Ishikawa (cell line): ENCODE data around the gene RAC2.

Experiments
- CREB1 ChIP-seq: IDR thresholded peaks from 2 replicates; pipeline ENCODE4 v1.6.1; 2012; ENCODE audit warnings: low read depth
- EGR1 ChIP-seq: IDR thresholded peaks from 2 replicates; pipeline ENCODE4 v1.6.1; 2012
- EP300 ChIP-seq: IDR thresholded peaks from 2 replicates; pipeline ENCODE4 v1.6.1; 2012; ENCODE audit warnings: borderline replicate concordance
- FOXM1 ChIP-seq: IDR thresholded peaks from 2 replicates; pipeline ENCODE4 v1.6.1; 2012; ENCODE audit warnings: low read depth, borderline replicate concordance
- RAD21 ChIP-seq: IDR thresholded peaks from 2 replicates; pipeline ENCODE4 v1.6.1; 2012; ENCODE audit warnings: low read depth
- TAF1 ChIP-seq: IDR thresholded peaks from 2 replicates; pipeline ENCODE4 v1.6.1; 2012; ENCODE audit warnings: low read depth, mild to moderate bottlenecking
- TEAD4 ChIP-seq: IDR thresholded peaks from 2 replicates; pipeline ENCODE4 v1.6.1; 2012
- YY1 ChIP-seq: IDR thresholded peaks from 2 replicates; pipeline ENCODE4 v1.6.1; 2012; ENCODE audit warnings: low read depth
- ZBTB7A ChIP-seq: IDR thresholded peaks from 2 replicates; pipeline ENCODE4 v1.6.1; 2012; ENCODE audit warnings: low read depth
- TF ChIP-seq, protein P1 (sequence below): IDR thresholded peaks from 2 replicates; pipeline ENCODE4 v1.6.1; 2012
- TF ChIP-seq, protein P2 (sequence below): IDR thresholded peaks from 2 replicates; pipeline ENCODE4 v1.6.1; 2012; ENCODE audit warnings: low read depth, mild to moderate bottlenecking

DNA sequence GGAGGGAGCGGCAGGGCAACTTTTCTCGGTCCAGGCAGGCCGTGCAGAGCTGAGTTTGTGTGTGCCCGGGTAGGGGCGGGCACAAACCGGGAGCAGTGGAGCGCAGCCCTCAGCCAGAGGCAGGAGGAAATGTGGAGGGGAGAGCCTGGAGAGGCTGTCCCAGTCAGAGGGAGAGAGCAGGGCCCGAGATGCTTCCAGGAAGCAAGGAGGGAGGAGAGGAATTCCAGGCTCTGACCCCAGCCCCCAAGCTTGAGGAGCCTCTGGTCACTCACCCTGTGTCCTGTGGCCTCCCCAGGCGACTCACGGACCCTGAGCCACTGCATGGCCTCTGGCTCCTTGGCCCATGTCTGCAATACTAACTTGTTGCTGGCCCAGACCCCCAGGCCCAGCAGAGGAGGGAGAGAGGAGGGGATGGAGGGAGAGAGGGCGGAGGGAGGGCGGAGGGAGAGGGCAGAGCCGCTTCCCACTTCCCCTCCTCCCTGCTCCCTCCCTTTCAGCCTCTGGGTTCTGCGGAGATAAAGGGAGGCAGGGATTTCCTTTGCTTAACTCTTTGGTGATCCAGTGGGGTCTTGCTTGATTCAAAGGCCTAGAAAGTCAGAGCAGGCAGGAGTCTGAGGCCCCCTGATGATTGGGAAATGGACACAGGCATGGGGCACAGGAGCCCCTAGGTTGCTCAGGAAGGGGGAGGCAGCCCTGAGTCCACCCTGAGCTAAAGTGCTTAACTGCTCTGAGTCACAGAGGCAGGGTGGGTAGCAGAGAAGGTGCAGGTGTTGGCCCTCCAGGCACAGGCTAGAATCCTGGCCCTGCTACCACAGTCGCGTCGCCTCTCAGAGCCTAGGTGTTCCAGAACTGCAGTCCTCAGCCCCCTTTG is 55.9 kb downstream of the RAC2 start, which contains the start of gene C1QTNF6:
- TF ChIP-seq TAF1 (peak; percentile 36; the same call in 1 of the 2 replicates), TEAD4 (0 out of 2 replicates have a peak, but pooled peaks have one; percentile 15), CREB1 (no peak), EGR1 (no peak), YY1 (no peak), RAD21 (0 out of 2 replicates have a peak, but pooled peaks have one; percentile 3), ZBTB7A (peak; percentile 75; the same call in 1 of the 2 replicates), EP300 (no peak), FOXM1 (no peak)
- TF ChIP-seq, protein P1, sequence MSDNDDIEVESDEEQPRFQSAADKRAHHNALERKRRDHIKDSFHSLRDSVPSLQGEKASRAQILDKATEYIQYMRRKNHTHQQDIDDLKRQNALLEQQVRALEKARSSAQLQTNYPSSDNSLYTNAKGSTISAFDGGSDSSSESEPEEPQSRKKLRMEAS: no peak
- TF ChIP-seq, protein P2, sequence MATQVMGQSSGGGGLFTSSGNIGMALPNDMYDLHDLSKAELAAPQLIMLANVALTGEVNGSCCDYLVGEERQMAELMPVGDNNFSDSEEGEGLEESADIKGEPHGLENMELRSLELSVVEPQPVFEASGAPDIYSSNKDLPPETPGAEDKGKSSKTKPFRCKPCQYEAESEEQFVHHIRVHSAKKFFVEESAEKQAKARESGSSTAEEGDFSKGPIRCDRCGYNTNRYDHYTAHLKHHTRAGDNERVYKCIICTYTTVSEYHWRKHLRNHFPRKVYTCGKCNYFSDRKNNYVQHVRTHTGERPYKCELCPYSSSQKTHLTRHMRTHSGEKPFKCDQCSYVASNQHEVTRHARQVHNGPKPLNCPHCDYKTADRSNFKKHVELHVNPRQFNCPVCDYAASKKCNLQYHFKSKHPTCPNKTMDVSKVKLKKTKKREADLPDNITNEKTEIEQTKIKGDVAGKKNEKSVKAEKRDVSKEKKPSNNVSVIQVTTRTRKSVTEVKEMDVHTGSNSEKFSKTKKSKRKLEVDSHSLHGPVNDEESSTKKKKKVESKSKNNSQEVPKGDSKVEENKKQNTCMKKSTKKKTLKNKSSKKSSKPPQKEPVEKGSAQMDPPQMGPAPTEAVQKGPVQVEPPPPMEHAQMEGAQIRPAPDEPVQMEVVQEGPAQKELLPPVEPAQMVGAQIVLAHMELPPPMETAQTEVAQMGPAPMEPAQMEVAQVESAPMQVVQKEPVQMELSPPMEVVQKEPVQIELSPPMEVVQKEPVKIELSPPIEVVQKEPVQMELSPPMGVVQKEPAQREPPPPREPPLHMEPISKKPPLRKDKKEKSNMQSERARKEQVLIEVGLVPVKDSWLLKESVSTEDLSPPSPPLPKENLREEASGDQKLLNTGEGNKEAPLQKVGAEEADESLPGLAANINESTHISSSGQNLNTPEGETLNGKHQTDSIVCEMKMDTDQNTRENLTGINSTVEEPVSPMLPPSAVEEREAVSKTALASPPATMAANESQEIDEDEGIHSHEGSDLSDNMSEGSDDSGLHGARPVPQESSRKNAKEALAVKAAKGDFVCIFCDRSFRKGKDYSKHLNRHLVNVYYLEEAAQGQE: no peak
